HG03469 (cell line): ENCODE results near the gene SPTA1.

ENCODE experiments used
- ATAC-seq: cut with Tn5 transposase; IDR thresholded peaks from one replicate; pipeline ENCODE4 v1.9.1; 2021; ENCODE audit warnings: mild to moderate bottlenecking, moderate library complexity, moderate number of reproducible peaks; ENCODE audit not compliant: unreplicated experiment

The SPTA1 gene

DNA sequence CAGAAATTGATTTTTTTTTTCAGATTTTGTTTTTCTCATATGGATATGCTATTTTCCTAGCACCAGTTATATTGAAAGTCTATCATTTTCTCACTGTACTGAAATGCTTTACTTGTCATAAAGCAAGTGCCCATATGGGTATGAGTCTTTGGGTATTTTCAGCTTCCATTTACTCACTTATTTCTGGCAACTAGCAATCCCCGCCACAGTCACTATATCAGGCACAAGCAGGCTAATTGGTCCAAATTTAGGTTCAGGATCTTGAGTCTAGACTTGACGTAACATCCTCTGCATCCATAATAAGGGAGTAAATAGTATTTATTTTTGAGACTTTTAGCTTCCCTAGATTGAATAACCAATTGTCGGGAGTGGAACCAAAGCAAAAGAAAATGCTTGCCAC is 109.0 kb downstream of the SPTA1 start:
- ATAC-seq, result no peak

DNA sequence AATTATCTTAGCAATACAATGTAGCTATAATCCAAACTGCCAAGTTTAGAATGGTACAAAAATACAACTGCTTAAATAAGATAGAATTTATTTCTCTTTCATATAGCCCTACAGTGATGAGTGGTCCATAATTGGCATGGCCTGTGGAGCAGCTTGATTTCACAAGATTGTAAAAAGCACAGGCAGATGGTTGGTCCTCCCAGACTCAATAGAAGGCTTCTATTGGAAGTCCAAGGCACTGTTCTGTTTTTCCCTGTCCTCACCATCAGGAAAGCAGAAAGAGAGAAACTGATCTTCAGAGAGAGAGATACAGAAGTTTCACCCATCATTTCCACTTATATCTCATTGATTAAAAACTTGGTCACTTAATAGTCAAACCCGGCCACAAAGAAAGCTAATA is 114.3 kb downstream of the SPTA1 start:
- no peak for ATAC-seq

DNA sequence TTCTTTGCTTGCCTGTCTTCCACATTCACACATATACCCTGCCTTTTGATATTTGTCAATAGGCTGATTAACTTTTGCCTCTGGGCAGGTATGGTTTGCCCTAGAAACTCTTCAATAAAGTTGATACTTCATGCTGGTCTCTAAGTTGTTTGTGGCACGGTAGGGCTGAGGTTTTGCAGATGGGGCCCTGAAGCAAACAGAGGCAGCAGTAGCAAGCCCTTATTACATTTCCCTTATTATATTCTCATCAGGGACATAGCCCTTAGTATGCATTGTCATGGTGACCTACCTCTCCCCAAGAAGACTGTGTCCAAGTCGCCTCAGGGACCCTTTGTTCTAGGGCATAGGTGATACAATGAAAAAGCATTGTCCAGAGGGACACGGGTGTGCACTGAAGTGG is 116.0 kb downstream of the SPTA1 start, which contains the start of gene OR6P1:
OR6P1 (minus strand) TSS at position 101 of the 400 bp plus-strand sequence. CDS start 6,976 bp downstream, outside the sequence.
- no peak for ATAC-seq

DNA sequence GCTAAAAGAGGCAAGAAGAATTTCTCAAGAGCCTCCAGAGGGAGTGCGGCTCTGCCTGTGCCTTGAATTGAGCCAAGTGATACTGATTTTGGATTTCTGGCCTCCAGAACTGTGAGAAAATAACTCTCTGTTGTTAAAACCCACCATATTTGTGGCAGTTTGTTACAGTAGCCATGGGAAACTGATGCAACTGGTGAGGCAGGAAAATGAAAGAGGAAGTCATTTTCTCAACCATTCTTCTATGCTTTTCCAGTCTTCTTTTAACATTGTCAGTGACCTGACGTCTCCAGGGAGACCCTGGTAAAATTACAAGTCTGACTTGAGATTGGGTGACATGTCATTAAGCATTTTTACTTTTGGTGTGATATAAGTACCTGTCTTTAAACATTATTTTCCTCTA is 121.9 kb downstream of the SPTA1 start:
- ATAC-seq, result no peak

DNA sequence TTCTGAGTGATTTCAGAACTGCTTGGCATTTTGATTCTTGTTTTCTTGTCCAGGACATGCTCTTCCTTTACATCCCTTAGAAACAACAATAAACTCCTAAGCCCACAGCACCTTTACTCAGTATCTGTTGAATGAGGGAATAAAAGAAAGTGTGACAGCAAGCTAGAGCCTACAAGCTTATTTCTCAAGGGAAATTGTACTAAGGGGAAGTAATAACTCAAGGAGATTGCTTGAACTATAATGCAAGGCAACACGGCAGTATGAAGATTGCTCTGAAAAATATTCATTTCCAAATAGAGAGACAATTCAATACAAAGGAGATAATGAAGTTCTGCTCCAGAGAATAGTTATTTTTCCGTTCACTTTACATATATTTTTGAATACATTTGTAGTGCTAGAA is 122.7 kb downstream of the SPTA1 start:
- no peak for ATAC-seq
